Spinal cord (tissue), 10 donors: ENCODE data around the gene TAOK1. TPM values are rescaled to one million over a fixed set of nuclear protein-coding genes. Genes with fewer than 3 reads are reported as not detected.

Experiments
- DNase-seq, 6 donors: peaks; one replicate each; pipeline versions ENCODE4 v3.0.0 to v3.0.0-alpha.2; 2013 to 2015; ENCODE audit warnings: low spot score in 6 of 6, low read depth in 4 of 6
- H3K27ac ChIP-seq: one replicate; pipeline ENCODE4 v1.5.1; 2013; ENCODE audit warnings: low read depth, low read length, control low read depth
- H3K27me3 ChIP-seq: one replicate; pipeline ENCODE4 v1.6.1; 2013; ENCODE audit warnings: low read length; ENCODE audit not compliant: control insufficient read depth, insufficient read depth
- H3K36me3 ChIP-seq: one replicate; pipeline ENCODE4 v1.6.1; 2013; ENCODE audit warnings: low read length; ENCODE audit not compliant: control insufficient read depth, insufficient read depth
- H3K4me1 ChIP-seq: one replicate; pipeline ENCODE4 v1.6.1; 2013; ENCODE audit warnings: low read length; ENCODE audit not compliant: control insufficient read depth, insufficient read depth
- H3K4me3 ChIP-seq: one replicate; pipeline ENCODE4 v1.5.1; 2013; ENCODE audit warnings: low read depth, low read length, control low read depth
- H3K9me3 ChIP-seq: one replicate; pipeline ENCODE4 v1.6.1; 2013; ENCODE audit warnings: low read length; ENCODE audit not compliant: control insufficient read depth, insufficient read depth
- WGBS: methylation state at CpG from one replicate; pipeline ENCODE4 v1.1.5; 2013; ENCODE audit warnings: missing lambda C conversion rate; ENCODE audit not compliant: insufficient coverage; 5-methylcytosine and 5-hydroxymethylcytosine counted together
- polyA plus RNA-seq, 2 donors: library from polyadenylated mRNA; unstranded; fragments of 120-200 nt; gene quantifications; one replicate each; pipeline ENCODE4 v1.2.1, GENCODE V29; 2013; ENCODE audit not compliant: insufficient read length in 2 of 2
- total RNA-seq, 2 donors: library from RNA; depleted of rRNA in 1 of 2; stranded (reverse); fragments of 120-200 nt in 1 of 2; fragments of >200 nt in 1 of 2; gene quantifications; one replicate each; pipeline versions ENCODE4 v1.2.3 to v1.2.4, GENCODE V29; 2013 to 2014
- donor health status: healthy.

TAOK1 gene
- total and polyA plus RNA-seq, 4 donors: 38.7 to 123 (median 69.3) TPM

GRCh38 chr17:29591737-29592608 is 201.8 kb downstream of the TAOK1 start:
- DNase-seq: peak in 5 of 6 donors; percentile 79 to 97 (median 86)
- H3K27me3 ChIP-seq: no peaks in the 10 kb centered on the region
- H3K4me1 ChIP-seq: peaks cover 85% of the 10 kb centered on the region
- no peaks in the 10 kb centered on the region for H3K9me3 ChIP-seq
- H3K36me3 ChIP-seq: peaks cover 5% of the 10 kb centered on the region
- H3K4me3 ChIP-seq: peak overlapping the region; percentile 49
- 14% methylated on average over 14 of the region's 25 CpGs for WGBS
- peak overlapping the region; percentile 84 for H3K27ac ChIP-seq

GRCh38 chr17:29592850-29593551 is 202.8 kb downstream of the TAOK1 start, which contains the start of gene ANKRD13B:
Gene ANKRD13B, plus strand, starts transcription at chr17:29593132. Its CDS starts 490 bp downstream, at chr17:29593622.
- peak within 1 kb of the TSS; percentile 84 for H3K27ac ChIP-seq

GRCh38 chr17:29593591-29594518 is 203.7 kb downstream of the TAOK1 start:
- H3K27ac ChIP-seq: no peak overlapping the region
- H3K4me1 ChIP-seq: peaks cover 78% of the 10 kb centered on the region

More at GRCh38 chr17:29592850-29593551, 202.8 kb downstream of the TAOK1 start, which contains the start of gene ANKRD13B:
- Histone ChIP-seq H3K36me3 (peaks cover 3% of the 10 kb centered on the region), H3K27me3 (no peaks in the 10 kb centered on the region), H3K9me3 (no peaks in the 10 kb centered on the region), H3K4me1 (peaks cover 85% of the 10 kb centered on the region), H3K4me3 (peak within 1 kb of the TSS; percentile 65)
- WGBS: under 1% methylated on average over 76 of the region's 96 CpGs
- peak in 2 of 6 donors; percentile 89 to 93 for DNase-seq

GRCh38 chr17:29594519-29595090 is 204.4 kb downstream of the TAOK1 start:
- peaks cover 78% of the 10 kb centered on the region for H3K4me1 ChIP-seq
- peak overlapping the region; percentile 65 for H3K4me3 ChIP-seq
- 89% methylated on average over 10 of the region's 11 CpGs for WGBS
- no peaks in the 10 kb centered on the region for H3K9me3 ChIP-seq
- no peak for DNase-seq
- H3K27ac ChIP-seq: no peak overlapping the region
- no peaks in the 10 kb centered on the region for H3K27me3 ChIP-seq
- peaks cover 3% of the 10 kb centered on the region for H3K36me3 ChIP-seq

More at GRCh38 chr17:29593591-29594518, 203.7 kb downstream of the TAOK1 start:
- peak overlapping the region; percentile 65 for H3K4me3 ChIP-seq
- DNase-seq: peak in 1 of 6 donors; percentile 45
- 3% methylated on average over 59 of the region's 64 CpGs for WGBS
- peaks cover 3% of the 10 kb centered on the region for H3K36me3 ChIP-seq
- H3K9me3 ChIP-seq: no peaks in the 10 kb centered on the region
- no peaks in the 10 kb centered on the region for H3K27me3 ChIP-seq

GRCh38 chr17:29595107-29595942 is 205.2 kb downstream of the TAOK1 start:
- Histone ChIP-seq H3K27me3 (no peaks in the 10 kb centered on the region), H3K4me3 (no peak overlapping the region), H3K9me3 (no peaks in the 10 kb centered on the region), H3K4me1 (peaks cover 71% of the 10 kb centered on the region), H3K36me3 (peaks cover 6% of the 10 kb centered on the region), H3K27ac (no peak overlapping the region)
- 69% methylated on average over 3 of the region's 7 CpGs for WGBS
- DNase-seq: no peak

GRCh38 chr17:29595943-29596774 is 206.0 kb downstream of the TAOK1 start:
- Histone ChIP-seq H3K4me1 (peaks cover 63% of the 10 kb centered on the region), H3K9me3 (no peaks in the 10 kb centered on the region), H3K27me3 (no peaks in the 10 kb centered on the region), H3K36me3 (peaks cover 6% of the 10 kb centered on the region), H3K4me3 (no peak overlapping the region), H3K27ac (no peak overlapping the region)
- 56% methylated on average over 9 of the region's 12 CpGs for WGBS
- DNase-seq: no peak

- no peak for DNase-seq
- Histone ChIP-seq H3K27ac (no peak overlapping the region), H3K4me1 (peaks cover 57% of the 10 kb centered on the region), H3K4me3 (no peak overlapping the region), H3K9me3 (no peaks in the 10 kb centered on the region), H3K27me3 (no peaks in the 10 kb centered on the region), H3K36me3 (peaks cover 6% of the 10 kb centered on the region)
- WGBS: 66% methylated on average over 7 of the region's 9 CpGs
Observed at GRCh38 chr17:29596811-29597210, 206.6 kb downstream of the TAOK1 start.
